Subcutaneous adipose tissue (tissue), 4 donors: ENCODE measurements around the gene FRRS1. TPM values are rescaled to one million over a fixed set of nuclear protein-coding genes. Genes with fewer than 3 reads are reported as not detected.

Experiments used
- total RNA-seq, 4 donors: library from RNA; depleted of rRNA; stranded (reverse); fragments of >200 nt; gene quantifications; one replicate each; pipeline ENCODE4 v1.1.0, GENCODE V29; 2016
- TF ChIP-seq, protein P1 (sequence below): fragments of 450-650 bp; IDR thresholded peaks from one replicate; pipeline ENCODE4 v1.5.1; 2016; ENCODE audit warnings: low read depth, mild to moderate bottlenecking, control low read depth, antibody characterized with exemption, moderate library complexity

FRRS1 gene
- total RNA-seq, 4 donors from 2014 or later, result 2.4 to 31.4 (median 8.7) TPM

DNA sequence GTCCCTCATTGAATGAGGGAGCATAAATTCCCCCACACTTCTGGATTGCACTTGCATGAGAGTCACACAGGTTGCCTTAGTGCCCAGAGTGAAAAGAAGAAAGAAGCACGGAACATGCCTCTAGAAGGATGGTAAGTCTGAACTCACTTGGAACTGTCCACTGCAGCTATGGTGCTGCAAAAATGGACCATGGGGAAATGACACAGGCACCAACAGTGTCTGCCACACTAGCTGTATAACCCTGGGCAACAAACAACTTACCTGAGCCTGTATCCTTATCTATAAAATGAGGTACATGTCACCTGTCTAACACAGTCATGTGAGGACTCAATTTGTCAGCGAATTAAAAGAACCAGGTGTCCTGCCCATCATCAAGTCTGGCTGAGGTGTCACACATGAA is 69.8 kb downstream of the FRRS1 start:
- TF ChIP-seq, protein P1, sequence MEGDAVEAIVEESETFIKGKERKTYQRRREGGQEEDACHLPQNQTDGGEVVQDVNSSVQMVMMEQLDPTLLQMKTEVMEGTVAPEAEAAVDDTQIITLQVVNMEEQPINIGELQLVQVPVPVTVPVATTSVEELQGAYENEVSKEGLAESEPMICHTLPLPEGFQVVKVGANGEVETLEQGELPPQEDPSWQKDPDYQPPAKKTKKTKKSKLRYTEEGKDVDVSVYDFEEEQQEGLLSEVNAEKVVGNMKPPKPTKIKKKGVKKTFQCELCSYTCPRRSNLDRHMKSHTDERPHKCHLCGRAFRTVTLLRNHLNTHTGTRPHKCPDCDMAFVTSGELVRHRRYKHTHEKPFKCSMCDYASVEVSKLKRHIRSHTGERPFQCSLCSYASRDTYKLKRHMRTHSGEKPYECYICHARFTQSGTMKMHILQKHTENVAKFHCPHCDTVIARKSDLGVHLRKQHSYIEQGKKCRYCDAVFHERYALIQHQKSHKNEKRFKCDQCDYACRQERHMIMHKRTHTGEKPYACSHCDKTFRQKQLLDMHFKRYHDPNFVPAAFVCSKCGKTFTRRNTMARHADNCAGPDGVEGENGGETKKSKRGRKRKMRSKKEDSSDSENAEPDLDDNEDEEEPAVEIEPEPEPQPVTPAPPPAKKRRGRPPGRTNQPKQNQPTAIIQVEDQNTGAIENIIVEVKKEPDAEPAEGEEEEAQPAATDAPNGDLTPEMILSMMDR, result no peak

DNA sequence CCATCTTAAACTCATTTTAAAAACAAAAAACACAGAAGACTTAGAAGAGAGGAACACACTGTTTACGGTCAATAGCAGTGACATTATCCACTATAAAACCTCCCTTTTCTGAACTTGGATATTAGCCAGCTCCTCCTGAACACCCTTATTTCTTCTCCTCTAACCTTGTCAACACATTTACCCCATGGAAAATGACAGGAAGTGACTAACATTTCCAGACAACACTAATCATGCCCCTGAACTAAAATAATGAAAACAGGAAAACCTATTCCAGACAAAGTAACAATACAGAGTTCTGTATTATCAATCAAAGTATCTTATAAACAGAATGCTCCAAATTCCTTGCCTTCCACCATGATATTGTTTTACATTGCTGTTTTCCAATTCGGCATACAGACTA is 75.3 kb downstream of the FRRS1 start:
- TF ChIP-seq, protein P1, result no peak

DNA sequence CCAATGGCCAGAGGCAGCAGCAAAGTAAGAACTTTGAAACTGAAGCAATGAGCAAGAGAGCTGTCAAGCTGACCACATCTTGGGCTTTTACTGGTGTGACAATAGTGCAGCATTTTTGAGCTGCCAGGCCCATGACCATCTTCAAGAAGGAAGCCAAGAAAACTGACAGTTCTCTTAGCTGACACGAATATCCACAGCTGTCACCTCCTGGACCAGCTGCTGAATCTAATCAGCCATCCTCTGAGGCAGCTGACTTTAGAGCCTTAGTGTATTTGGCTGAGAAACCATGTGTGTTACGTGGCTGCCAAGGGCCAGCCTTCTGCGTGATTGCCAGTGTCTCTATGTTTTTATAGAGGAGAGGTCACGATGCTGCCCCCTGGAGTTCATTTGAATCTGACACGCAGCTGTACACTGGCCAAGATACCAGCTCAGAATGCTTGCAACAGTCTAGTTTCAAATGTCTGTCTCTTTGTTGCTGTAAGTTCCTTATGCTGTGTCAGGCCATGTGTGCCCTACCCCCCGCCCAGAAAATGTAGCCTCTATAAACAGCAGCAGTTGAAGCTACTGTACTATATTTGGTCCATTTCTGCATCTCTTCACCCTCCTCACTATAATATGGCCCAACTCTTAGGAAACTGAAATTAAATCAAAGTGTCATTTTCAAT is 80.8 kb downstream of the FRRS1 start:
- TF ChIP-seq, protein P1, result no peak

DNA sequence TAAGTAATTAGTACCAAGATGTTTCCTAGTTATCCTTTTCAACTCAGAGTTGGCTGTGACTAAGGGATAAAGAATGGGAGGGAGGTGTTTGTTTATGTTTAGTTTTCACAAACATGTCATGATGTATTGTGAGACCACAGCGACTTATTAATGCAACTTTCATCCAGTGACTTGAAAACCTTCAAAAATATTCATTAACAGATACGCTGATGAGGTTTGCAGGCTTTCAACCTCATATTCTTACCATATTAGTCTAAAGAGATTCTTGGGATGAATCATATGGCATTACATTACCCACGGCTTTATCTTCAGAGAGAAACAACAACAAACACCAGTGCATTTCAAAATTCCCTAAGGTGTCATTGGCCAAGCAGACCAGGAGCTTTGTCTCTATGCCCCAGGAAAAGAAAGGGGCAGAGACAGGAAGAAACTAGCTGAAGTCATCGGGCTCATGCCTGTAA is 84.1 kb downstream of the FRRS1 start:
- TF ChIP-seq, protein P1, result no peak

DNA sequence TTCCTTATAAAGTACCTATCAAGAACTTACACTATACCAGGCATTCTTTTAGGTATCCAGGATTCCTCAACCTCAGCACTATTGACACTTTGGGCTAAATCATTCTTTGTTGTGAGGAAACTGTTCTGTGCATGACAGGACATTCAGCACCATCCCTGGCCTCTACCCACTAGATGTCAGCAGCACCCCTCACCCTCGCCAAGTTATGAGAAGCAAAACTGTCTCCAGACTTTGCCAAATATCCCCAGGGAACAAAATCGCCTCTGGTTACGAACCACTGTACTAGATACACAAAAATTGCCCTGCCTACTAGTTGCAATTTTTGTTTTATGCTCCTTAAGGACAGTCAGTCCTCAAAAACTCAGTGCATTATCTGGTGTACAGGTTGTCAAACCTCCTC is 84.9 kb downstream of the FRRS1 start:
- TF ChIP-seq, protein P1, result no peak

DNA sequence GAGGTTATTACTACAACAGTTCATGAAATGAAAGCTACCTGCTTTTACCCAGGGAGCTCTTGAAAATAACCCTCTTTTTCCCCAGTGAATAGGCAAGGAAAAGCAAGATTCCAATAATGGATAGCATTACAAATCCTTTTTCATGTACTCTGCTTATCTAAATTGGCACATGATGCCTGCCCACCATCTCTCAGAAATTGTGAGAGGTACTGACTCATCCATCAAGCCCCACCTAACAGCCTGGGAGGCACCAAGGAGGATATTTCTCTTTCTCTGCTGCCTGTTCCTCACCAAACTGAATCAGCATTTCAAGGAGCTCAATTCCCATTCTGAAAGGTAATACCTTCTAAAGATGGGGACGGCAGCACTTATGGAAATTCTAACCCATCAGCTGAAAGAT is 86.2 kb downstream of the FRRS1 start:
- TF ChIP-seq, protein P1, result no peak

DNA sequence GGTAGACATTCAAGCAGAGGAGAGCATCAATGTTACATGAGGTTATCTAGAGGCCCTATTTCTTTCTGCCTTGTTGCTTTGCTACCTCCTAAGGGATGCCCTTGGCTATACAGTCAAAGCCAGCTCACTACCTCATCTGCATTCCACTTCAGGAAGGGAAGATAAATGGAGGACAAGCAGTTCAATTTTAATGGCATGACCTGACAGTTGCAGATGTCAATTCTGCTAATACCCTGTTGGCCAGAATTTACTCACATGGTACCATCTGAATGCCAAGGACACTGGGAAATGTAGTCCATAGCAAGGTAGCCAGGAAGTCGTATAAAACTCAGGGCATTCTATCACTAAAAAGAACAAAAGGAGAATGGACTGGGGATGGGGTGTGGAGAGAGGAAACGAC is 89.0 kb downstream of the FRRS1 start:
- TF ChIP-seq, protein P1, result no peak
